ENCODE measurements around the gene CDKN2D. TPM values are rescaled to one million over a fixed set of nuclear protein-coding genes. Genes with fewer than 3 reads are reported as not detected.

CDKN2D gene
- 9.4 TPM for total RNA-seq
- long read RNA-seq, transcript CDKN2D-202 (2 exons, 1,422 nt), result major isoform, 24 of 30 reads
- long read RNA-seq, partial matches to known transcripts, result 0 of 30 reads
- long read RNA-seq, other reads (novel, unspliced or antisense), result 4 of 30 reads

DNA sequence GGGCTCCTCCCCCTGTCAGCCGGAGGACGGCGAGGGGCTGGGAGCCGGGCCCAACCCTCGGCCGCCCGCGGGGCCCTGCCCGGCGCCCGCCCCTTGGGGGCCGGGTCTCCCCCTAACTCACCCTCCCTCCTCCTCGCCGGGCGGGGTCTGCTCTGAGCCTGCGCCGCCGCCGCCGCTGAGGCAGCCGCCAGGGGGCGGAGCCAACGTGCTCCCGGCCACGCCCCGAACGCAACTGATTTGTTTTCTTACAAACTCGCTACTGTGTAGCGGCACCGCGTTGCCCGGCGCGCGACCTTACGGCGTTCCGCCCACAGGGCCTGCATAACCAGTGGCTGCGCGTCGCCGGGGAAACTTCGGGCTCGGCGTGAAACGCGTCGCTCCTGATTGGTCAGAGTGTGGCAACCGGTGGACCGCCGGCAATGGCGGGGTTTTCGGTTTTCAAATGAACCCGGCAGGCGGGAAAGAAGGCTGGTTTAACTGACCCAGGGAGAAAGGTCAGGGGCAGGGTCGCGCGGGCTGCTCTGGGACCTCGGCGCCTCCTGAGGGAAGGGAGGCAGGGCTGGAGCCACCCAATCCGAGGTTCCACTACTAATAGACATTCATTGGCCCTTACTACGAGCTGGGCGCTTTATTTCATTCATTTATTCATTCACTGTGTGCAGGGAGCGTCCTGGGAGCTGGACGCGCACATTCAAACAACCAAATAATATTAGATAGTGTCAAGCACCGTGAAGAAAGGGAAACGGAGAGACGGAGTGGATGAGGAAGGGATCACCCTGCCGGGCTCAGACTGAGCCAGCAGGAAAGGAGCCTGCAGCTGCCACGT is at the start of gene CDKN2D:
Gene CDKN2D, minus strand, starts transcription at position 154 of the 826 bp plus-strand sequence. CDS start 326 bp downstream, outside the sequence.
- peak; percentile 100 for DNase-seq
- H3K4me1 ChIP-seq, result peaks cover 52% of the 10 kb centered on the region
- peak; percentile 61 for TF ChIP-seq CTCF (IDR thresholded peaks at IDR 0.05; ENCODE audit: borderline replicate concordance)

DNA sequence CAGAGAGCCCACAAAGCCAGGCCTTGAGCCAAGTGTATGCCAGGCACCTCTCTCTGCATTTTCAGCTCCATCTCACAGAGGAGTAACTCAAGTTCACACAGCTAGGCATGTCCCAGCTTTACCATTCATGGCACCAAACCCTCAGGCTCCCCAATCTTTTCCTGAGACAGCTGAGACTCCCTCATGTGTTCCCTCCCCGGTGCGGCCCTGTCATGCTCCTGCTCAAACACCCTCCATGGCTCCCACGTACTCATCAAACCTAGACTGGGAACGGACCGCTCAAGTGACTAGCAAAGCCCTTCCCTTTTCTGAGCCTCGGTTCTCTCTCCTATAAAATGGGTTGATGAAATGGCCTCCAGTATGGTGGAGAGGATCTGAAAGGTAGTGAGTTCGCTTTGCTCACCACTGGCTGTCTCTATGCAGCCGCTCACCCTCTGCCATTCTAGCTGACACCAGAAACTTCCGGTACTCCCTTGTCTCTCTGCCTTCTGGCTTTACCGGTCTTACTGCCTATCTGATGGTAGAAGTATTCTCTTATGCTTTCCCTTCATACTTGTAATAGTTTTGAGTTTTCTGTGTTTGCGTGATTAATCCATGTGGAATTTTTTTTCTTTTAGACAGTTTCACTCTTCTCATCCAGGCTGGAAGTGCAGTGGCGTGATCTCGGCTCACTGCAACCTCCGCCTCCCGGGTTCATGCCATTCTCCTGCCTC is 48.8 kb upstream of the CDKN2D start:
- Histone ChIP-seq H3K36me3 (no peaks in the 10 kb centered on the region), H3K27me3 (ENCODE audit: low read depth) (no peaks in the 10 kb centered on the region), H3K27ac (replicated peaks) (peak overlapping the region; percentile 33), H3K4me1 (peaks cover 47% of the 10 kb centered on the region), H3K4me3 (no peak overlapping the region), H3K9me3 (replicated peaks) (no peaks in the 10 kb centered on the region)
- DNase-seq, result no peak
- no peak for TF ChIP-seq CTCF (IDR thresholded peaks at IDR 0.05; ENCODE audit: borderline replicate concordance)
- intact Hi-C loops (cut with micrococcal nuclease), result no loop called here

More for the DNA sequence above, at the start of gene CDKN2D:
- peak within 1 kb of the TSS; percentile 93 for H3K27ac ChIP-seq (replicated peaks)
- intact Hi-C loops (cut with micrococcal nuclease), result no loop called here
- H3K36me3 ChIP-seq, result no peaks in the 10 kb centered on the region
- no peaks in the 10 kb centered on the region for H3K27me3 ChIP-seq (ENCODE audit: low read depth)
- peak within 1 kb of the TSS; percentile 90 for H3K4me3 ChIP-seq
- H3K9me3 ChIP-seq (replicated peaks), result no peaks in the 10 kb centered on the region

DNA sequence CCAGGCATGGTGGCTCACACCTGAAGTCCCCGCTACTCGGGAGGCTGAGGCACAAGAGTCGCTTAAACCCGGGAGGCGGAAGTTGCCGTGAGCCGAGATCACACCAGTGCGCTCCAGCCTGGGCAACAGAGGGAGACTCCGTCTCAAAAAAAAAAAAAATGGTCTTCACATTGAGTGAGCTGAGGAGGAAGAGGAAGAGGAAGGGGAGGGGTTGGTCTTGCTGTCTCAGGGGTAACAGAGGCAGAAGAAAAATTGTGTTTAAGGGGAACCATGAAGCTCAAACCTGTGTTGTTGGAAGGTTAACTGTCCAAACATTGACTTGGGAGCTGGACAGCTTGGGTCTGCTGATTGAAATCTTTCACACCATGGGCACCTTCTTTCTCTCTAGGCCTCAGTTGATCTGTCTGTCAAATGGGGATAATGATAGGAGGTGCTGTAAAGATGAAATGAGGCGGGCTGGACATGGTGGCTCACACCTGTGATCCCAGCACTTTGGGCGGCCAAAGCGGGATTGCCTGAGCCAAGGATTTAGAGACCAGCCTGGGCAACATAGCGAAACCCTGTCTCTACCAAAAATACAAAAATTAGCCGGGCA is 46.7 kb upstream of the CDKN2D start:
- intact Hi-C loops (cut with micrococcal nuclease), result no loop called here
- H3K27me3 ChIP-seq (ENCODE audit: low read depth), result no peaks in the 10 kb centered on the region
- no peak for DNase-seq
- H3K4me1 ChIP-seq, result peaks cover 59% of the 10 kb centered on the region
- H3K36me3 ChIP-seq, result no peaks in the 10 kb centered on the region
- H3K27ac ChIP-seq (replicated peaks), result peak overlapping the region; percentile 38
- no peak overlapping the region for H3K4me3 ChIP-seq
- no peaks in the 10 kb centered on the region for H3K9me3 ChIP-seq (replicated peaks)
- no peak for TF ChIP-seq CTCF (IDR thresholded peaks at IDR 0.05; ENCODE audit: borderline replicate concordance)

- H3K27me3 ChIP-seq (ENCODE audit: low read depth), result no peaks in the 10 kb centered on the region
- H3K4me3 ChIP-seq, result peak overlapping the region; percentile 35
- DNase-seq, result peak; percentile 87
- H3K27ac ChIP-seq (replicated peaks), result peak overlapping the region; percentile 87
- no peak for TF ChIP-seq CTCF (IDR thresholded peaks at IDR 0.05; ENCODE audit: borderline replicate concordance)
- H3K36me3 ChIP-seq, result no peaks in the 10 kb centered on the region
- no peaks in the 10 kb centered on the region for H3K9me3 ChIP-seq (replicated peaks)
- intact Hi-C loops (cut with micrococcal nuclease), result no loop called here
- H3K4me1 ChIP-seq, result peaks cover 59% of the 10 kb centered on the region
These were observed 43.8 kb upstream of the CDKN2D start for GRCh38 chr19:10612499-10613119.

- peak overlapping the region; percentile 35 for H3K4me3 ChIP-seq
- intact Hi-C loops (cut with micrococcal nuclease), result no loop called here
- no peak for TF ChIP-seq CTCF (IDR thresholded peaks at IDR 0.05; ENCODE audit: borderline replicate concordance)
- H3K27ac ChIP-seq (replicated peaks), result peak overlapping the region; percentile 87
- peaks cover 53% of the 10 kb centered on the region for H3K4me1 ChIP-seq
- H3K9me3 ChIP-seq (replicated peaks), result no peaks in the 10 kb centered on the region
- H3K27me3 ChIP-seq (ENCODE audit: low read depth), result no peaks in the 10 kb centered on the region
- H3K36me3 ChIP-seq, result no peaks in the 10 kb centered on the region
- no peak for DNase-seq
These were observed 43.1 kb upstream of the CDKN2D start for GRCh38 chr19:10611907-10612306.
